Thoracic aorta (tissue), 2 donors: ENCODE results near the gene TMA16. TPM values are rescaled to one million over a fixed set of nuclear protein-coding genes. Genes with fewer than 3 reads are reported as not detected.

Source experiments
- ATAC-seq: fragments of 150-250 bp; one replicate; pipeline ENCODE4 v1.8.0; 2017; ENCODE audit warnings: low read depth; ENCODE audit not compliant: insufficient number of reproducible peaks, low FRiP score
- DNase-seq: peaks from one replicate; pipeline ENCODE4 v3.0.0-alpha.2; 2020; ENCODE audit warnings: low spot score
- H3K27ac ChIP-seq, 2 donors: fragments of 200-600 bp; sonication (generic); 1 replicate in 1 of 2; 2 replicates in 1 of 2; pipeline ENCODE4 v1.5.1; 2016; ENCODE audit warnings: mild to moderate bottlenecking in 2 of 2, moderate library complexity in 2 of 2
- H3K27me3 ChIP-seq: fragments of 200-600 bp; sonication (generic); replicated peaks from 2 replicates; pipeline ENCODE4 v1.6.0; 2016; ENCODE audit warnings: mild to moderate bottlenecking; ENCODE audit not compliant: insufficient read depth
- H3K36me3 ChIP-seq: fragments of 200-600 bp; sonication (generic); one replicate; pipeline ENCODE4 v1.5.1; 2016
- H3K4me1 ChIP-seq, 2 donors: fragments of 200-600 bp; sonication (generic); 1 replicate in 1 of 2; 2 replicates in 1 of 2; pipeline versions ENCODE4 v1.5.1 to v1.6.0; 2016; ENCODE audit warnings: low read depth in 2 of 2, mild to moderate bottlenecking in 1 of 2; ENCODE audit not compliant: control insufficient read depth in 1 of 2
- H3K4me3 ChIP-seq: fragments of 200-600 bp; sonication (generic); 2 replicates; pipeline ENCODE4 v1.5.1; 2016; ENCODE audit warnings: mild to moderate bottlenecking
- H3K9me3 ChIP-seq: fragments of 200-600 bp; sonication (generic); 2 replicates; pipeline ENCODE4 v1.5.1; 2016
- total RNA-seq, 2 donors: library from RNA; depleted of rRNA; stranded (reverse); fragments of >200 nt; gene quantifications; one replicate each; pipeline versions ENCODE4 v1.1.0 to v1.2.3, GENCODE V29; 2016
- TF ChIP-seq, protein P1 (sequence below): fragments of 200-600 bp; sonication (generic); IDR thresholded peaks from one replicate; pipeline ENCODE4 v1.5.1; 2019; ENCODE audit warnings: antibody characterized with exemption

Gene TMA16
- total RNA-seq, 2 donors from 2014 or later, result 13.7 to 36.5 TPM

GRCh38 chr4:163467082-163467770 lies 27.3 kb upstream of the TMA16 start:
- Histone ChIP-seq H3K4me3 (no peak overlapping the region), H3K9me3 (no peaks in the 10 kb centered on the region), H3K27ac (no peak overlapping the region), H3K36me3 (no peaks in the 10 kb centered on the region), H3K4me1 (no peaks in the 10 kb centered on the region), H3K27me3 (no peaks in the 10 kb centered on the region)
- TF ChIP-seq, protein P1, sequence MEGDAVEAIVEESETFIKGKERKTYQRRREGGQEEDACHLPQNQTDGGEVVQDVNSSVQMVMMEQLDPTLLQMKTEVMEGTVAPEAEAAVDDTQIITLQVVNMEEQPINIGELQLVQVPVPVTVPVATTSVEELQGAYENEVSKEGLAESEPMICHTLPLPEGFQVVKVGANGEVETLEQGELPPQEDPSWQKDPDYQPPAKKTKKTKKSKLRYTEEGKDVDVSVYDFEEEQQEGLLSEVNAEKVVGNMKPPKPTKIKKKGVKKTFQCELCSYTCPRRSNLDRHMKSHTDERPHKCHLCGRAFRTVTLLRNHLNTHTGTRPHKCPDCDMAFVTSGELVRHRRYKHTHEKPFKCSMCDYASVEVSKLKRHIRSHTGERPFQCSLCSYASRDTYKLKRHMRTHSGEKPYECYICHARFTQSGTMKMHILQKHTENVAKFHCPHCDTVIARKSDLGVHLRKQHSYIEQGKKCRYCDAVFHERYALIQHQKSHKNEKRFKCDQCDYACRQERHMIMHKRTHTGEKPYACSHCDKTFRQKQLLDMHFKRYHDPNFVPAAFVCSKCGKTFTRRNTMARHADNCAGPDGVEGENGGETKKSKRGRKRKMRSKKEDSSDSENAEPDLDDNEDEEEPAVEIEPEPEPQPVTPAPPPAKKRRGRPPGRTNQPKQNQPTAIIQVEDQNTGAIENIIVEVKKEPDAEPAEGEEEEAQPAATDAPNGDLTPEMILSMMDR, result no peak
- no peak for ATAC-seq
- no peak for DNase-seq

DNA sequence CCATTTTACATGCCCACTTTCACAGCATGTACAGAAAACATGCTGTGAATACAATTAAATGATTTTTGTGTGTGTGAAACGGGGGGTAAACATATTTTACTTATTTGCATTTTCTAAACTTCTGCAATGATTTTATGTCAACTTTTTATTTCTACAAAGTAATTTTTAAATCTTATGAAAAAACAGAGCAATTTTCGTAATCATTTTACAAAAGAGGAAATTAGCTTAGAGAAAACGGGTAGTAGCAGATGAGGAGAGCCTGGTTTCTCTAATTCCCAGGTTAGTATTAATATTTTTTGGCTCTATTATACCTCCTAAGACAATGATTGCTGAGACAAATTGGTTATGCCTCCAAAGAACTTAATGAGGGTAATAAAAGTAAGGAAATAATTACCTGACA lies 24.1 kb upstream of the TMA16 start:
- Histone ChIP-seq H3K4me3 (no peak overlapping the region), H3K36me3 (no peaks in the 10 kb centered on the region), H3K9me3 (no peaks in the 10 kb centered on the region), H3K27ac (no peak overlapping the region), H3K4me1 (no peaks in the 10 kb centered on the region), H3K27me3 (no peaks in the 10 kb centered on the region)
- TF ChIP-seq, protein P1, result no peak
- ATAC-seq (no peak), DNase-seq (no peak)

DNA sequence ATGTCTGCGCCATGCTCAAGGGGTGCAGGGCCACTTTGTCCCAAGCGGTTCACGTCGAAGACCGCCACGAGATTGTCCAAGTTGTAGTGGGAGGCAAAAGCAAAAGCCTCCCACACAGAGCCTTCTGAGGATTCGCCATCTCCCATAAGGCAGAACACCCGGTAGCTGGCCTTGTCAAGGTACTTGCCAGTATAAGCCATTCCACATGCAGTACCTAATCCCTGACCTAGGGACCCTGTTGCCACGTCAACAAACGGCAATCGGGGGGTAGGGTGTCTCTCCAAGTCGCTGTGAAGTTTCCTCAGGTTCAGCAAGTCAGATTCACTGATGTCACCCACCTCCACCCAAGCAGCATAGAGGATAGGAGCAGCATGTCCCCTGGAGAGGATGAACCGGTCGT lies 21.4 kb upstream of the TMA16 start:
- Histone ChIP-seq H3K27ac (no peak overlapping the region), H3K9me3 (no peaks in the 10 kb centered on the region), H3K4me1 (peaks cover 12 to 17% of the 10 kb centered on the region in 2 donors), H3K27me3 (no peaks in the 10 kb centered on the region), H3K4me3 (no peak overlapping the region), H3K36me3 (no peaks in the 10 kb centered on the region)
- TF ChIP-seq, protein P1, result no peak
- DNase-seq, result no peak
- ATAC-seq, result no peak

GRCh38 chr4:163473576-163473975 lies 20.9 kb upstream of the TMA16 start, which contains the start of gene TKTL2:
Gene TKTL2, minus strand, starts transcription at chr4:163473754. Its CDS starts 20 bp downstream, at chr4:163473734.
- H3K36me3 ChIP-seq, result no peaks in the 10 kb centered on the region
- no peak within 1 kb of the TSS for H3K27ac ChIP-seq
- DNase-seq (no peak), ATAC-seq (no peak)
- H3K9me3 ChIP-seq, result no peaks in the 10 kb centered on the region
- H3K27me3 ChIP-seq, result no peaks in the 10 kb centered on the region
- H3K4me1 ChIP-seq, result peaks cover 12 to 17% of the 10 kb centered on the region in 2 donors
- H3K4me3 ChIP-seq, result no peak within 1 kb of the TSS
- TF ChIP-seq, protein P1, result no peak

DNA sequence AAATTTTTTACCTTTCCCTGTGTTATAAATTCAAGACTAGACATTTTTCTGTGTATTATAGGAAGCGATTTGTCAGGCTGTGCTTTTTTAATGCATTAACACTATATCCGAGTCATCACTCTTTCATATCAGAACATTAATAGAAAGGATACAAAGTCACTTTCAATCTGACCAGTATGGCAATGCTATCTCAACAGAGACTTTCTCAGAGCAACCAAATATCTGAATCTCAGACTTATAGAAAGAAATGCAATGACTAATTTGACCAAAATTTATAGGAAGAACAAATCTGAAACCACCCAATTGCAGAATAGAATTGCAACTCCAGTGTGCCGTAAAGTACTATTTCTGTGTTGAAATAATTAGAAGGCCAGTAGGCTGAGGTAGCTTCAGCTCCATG lies 20.5 kb upstream of the TMA16 start:
- Histone ChIP-seq H3K4me3 (no peak overlapping the region), H3K9me3 (no peaks in the 10 kb centered on the region), H3K4me1 (peaks cover 12 to 17% of the 10 kb centered on the region in 2 donors), H3K27me3 (no peaks in the 10 kb centered on the region), H3K36me3 (no peaks in the 10 kb centered on the region), H3K27ac (no peak overlapping the region)
- DNase-seq (no peak), ATAC-seq (no peak)
- TF ChIP-seq, protein P1, result no peak
